ENCODE data around the gene TMEM119.
"Not testable (repeated sequence)": the region's sequence is repeated elsewhere in the genome, so short reads cannot be mapped to it uniquely, and the experiment has no call there.

The TMEM119 gene

GRCh38 chr12:108599948-108600701 lies 2.2 kb upstream of the TMEM119 start:
- DNase-seq (ENCODE audit: low spot score), result no peak

GRCh38 chr12:108599541-108599940 lies 1.7 kb upstream of the TMEM119 start:
- DNase-seq (ENCODE audit: low spot score), result no peak

GRCh38 chr12:108598553-108599250 lies 818 bp upstream of the TMEM119 start:
- DNase-seq (ENCODE audit: low spot score), result no peak

- DNase-seq (ENCODE audit: low spot score), result no peak
These were observed 878 bp downstream of the TMEM119 start for GRCh38 chr12:108596854-108597558.

- DNase-seq (ENCODE audit: low spot score), result no peak
These were observed 1.9 kb downstream of the TMEM119 start for GRCh38 chr12:108595711-108596647.

- DNase-seq (ENCODE audit: low spot score), result no peak
These were observed 2.7 kb downstream of the TMEM119 start for GRCh38 chr12:108594960-108595710.

GRCh38 chr12:108594323-108594903 lies 3.5 kb downstream of the TMEM119 start:
- DNase-seq (ENCODE audit: low spot score), result no peak

GRCh38 chr12:108592033-108592909 lies 5.6 kb downstream of the TMEM119 start:
- DNase-seq (ENCODE audit: low spot score), result no peak

GRCh38 chr12:108591267-108591980 lies 6.5 kb downstream of the TMEM119 start:
- DNase-seq (ENCODE audit: low spot score), result no peak

GRCh38 chr12:108590463-108590862 lies 7.4 kb downstream of the TMEM119 start:
- DNase-seq (ENCODE audit: low spot score), result not testable (repeated sequence)

- DNase-seq (ENCODE audit: low spot score), result no peak
These were observed 8.0 kb downstream of the TMEM119 start for GRCh38 chr12:108589840-108590229.

- DNase-seq (ENCODE audit: low spot score), result no peak
These were observed 8.7 kb downstream of the TMEM119 start for GRCh38 chr12:108589028-108589839.

GRCh38 chr12:108587826-108588225 lies 10.1 kb downstream of the TMEM119 start:
- no peak for DNase-seq (ENCODE audit: low spot score)

GRCh38 chr12:108586306-108586705 lies 11.6 kb downstream of the TMEM119 start:
- DNase-seq (ENCODE audit: low spot score), result no peak

- DNase-seq (ENCODE audit: low spot score), result no peak
These were observed 12.0 kb downstream of the TMEM119 start for GRCh38 chr12:108585864-108586263.

GRCh38 chr12:108584456-108585065 lies 13.3 kb downstream of the TMEM119 start:
- DNase-seq (ENCODE audit: low spot score), result no peak

- no peak for DNase-seq (ENCODE audit: low spot score)
These were observed 13.9 kb downstream of the TMEM119 start for GRCh38 chr12:108583991-108584390.
